GM12865 (cell line): ENCODE measurements around the gene TMEM131.

Experiments used
- DNase-seq: peaks from one replicate; pipeline ENCODE4 v3.0.0; 2010; ENCODE audit warnings: low read depth
- H3K4me3 ChIP-seq: 2 replicates; pipeline ENCODE4 v1.5.1; 2011; ENCODE audit warnings: mild to moderate bottlenecking, low read depth, low read length, control low read depth
- CTCF ChIP-seq: IDR thresholded peaks from 2 replicates; pipeline ENCODE4 v1.5.1; 2011; ENCODE audit warnings: low read length, control low read depth, low read depth, inconsistent platforms; ENCODE audit not compliant: insufficient read depth; ENCODE audit errors: missing control alignments

The TMEM131 gene

GRCh38 chr2:97798416-97798815 lies 197.3 kb downstream of the TMEM131 start:
- no peak for TF ChIP-seq CTCF
- H3K4me3 ChIP-seq = no peak overlapping the region
- no peak for DNase-seq

GRCh38 chr2:97797355-97797754 lies 198.4 kb downstream of the TMEM131 start:
- H3K4me3 ChIP-seq = no peak overlapping the region
- TF ChIP-seq CTCF = no peak

GRCh38 chr2:97796465-97797126 lies 199.2 kb downstream of the TMEM131 start:
- no peak overlapping the region for H3K4me3 ChIP-seq
- TF ChIP-seq CTCF = no peak
- no peak for DNase-seq

More at GRCh38 chr2:97797355-97797754, 198.4 kb downstream of the TMEM131 start:
- DNase-seq = no peak

- DNase-seq = no peak
- no peak for TF ChIP-seq CTCF
- H3K4me3 ChIP-seq = no peak overlapping the region
Measured at GRCh38 chr2:97792416-97792815, 203.3 kb downstream of the TMEM131 start.

- DNase-seq = no peak
- TF ChIP-seq CTCF = no peak
- no peak overlapping the region for H3K4me3 ChIP-seq
Measured at GRCh38 chr2:97788986-97789644, 206.6 kb downstream of the TMEM131 start.

GRCh38 chr2:97785818-97786217 lies 209.9 kb downstream of the TMEM131 start:
- no peak for DNase-seq
- TF ChIP-seq CTCF = no peak
- no peak overlapping the region for H3K4me3 ChIP-seq
